GM10266 (cell line): ENCODE data around the gene SLC25A21.
"Not testable (repeated sequence)": the region's sequence is repeated elsewhere in the genome, so short reads cannot be mapped to it uniquely, and the experiment has no call there.

Experiments
- DNase-seq: peaks from one replicate; pipeline ENCODE4 v3.0.0; 2012; ENCODE audit errors: extremely low spot score
- CTCF ChIP-seq: IDR thresholded peaks from 2 replicates; pipeline ENCODE4 v1.5.1; 2012; ENCODE audit warnings: mild to moderate bottlenecking, low read depth; ENCODE audit not compliant: control insufficient read depth, insufficient read depth; ENCODE audit errors: missing control alignments

SLC25A21 gene

GRCh38 chr14:36817071-36817930 is 355.1 kb downstream of the SLC25A21 start:
- DNase-seq, result no peak
- no peak for TF ChIP-seq CTCF

- no peak for DNase-seq
- no peak for TF ChIP-seq CTCF
These were observed 355.9 kb downstream of the SLC25A21 start for GRCh38 chr14:36816481-36816880.

- not testable (repeated sequence) for DNase-seq
These were observed 357.6 kb downstream of the SLC25A21 start for GRCh38 chr14:36814783-36815182.

- DNase-seq, result no peak
- TF ChIP-seq CTCF, result no peak
These were observed 362.2 kb downstream of the SLC25A21 start for GRCh38 chr14:36810209-36810608.

GRCh38 chr14:36807727-36808126 is 364.7 kb downstream of the SLC25A21 start:
- DNase-seq, result no peak

GRCh38 chr14:36805131-36805559 is 367.3 kb downstream of the SLC25A21 start:
- no peak for DNase-seq
- no peak for TF ChIP-seq CTCF

More at GRCh38 chr14:36807727-36808126, 364.7 kb downstream of the SLC25A21 start:
- no peak for TF ChIP-seq CTCF

GRCh38 chr14:36797634-36798033 is 374.8 kb downstream of the SLC25A21 start:
- TF ChIP-seq CTCF, result no peak

More at GRCh38 chr14:36797634-36798033, 374.8 kb downstream of the SLC25A21 start:
- no peak for DNase-seq
